ENCODE measurements around the gene PYHIN1. TPM values are rescaled to one million over a fixed set of nuclear protein-coding genes. Genes with fewer than 3 reads are reported as not detected.

PYHIN1 gene
- polyA plus RNA-seq, 1 donor: 0.22 TPM

GRCh38 chr1:159014003-159014571, 82.7 kb downstream of the PYHIN1 start:
- no peak for DNase-seq (ENCODE audit: low read depth)

GRCh38 chr1:159014851-159015250, 83.5 kb downstream of the PYHIN1 start:
- DNase-seq (ENCODE audit: low read depth): no peak

- no peak for DNase-seq (ENCODE audit: low read depth)
Observed at GRCh38 chr1:159015440-159015909, 84.1 kb downstream of the PYHIN1 start.

- no peak for DNase-seq (ENCODE audit: low read depth)
Observed at GRCh38 chr1:159023723-159024122, 92.4 kb downstream of the PYHIN1 start.

GRCh38 chr1:159025043-159025442, 93.7 kb downstream of the PYHIN1 start:
- no peak for DNase-seq (ENCODE audit: low read depth)

Other genes with a start within 250 kb of the PYHIN1 start
- gene SPTA1, start 244.8 kb upstream of the PYHIN1 start, polyA plus RNA-seq (ENCODE audit: insufficient read length): 3.2 TPM
- gene OR6K2, start 230.9 kb upstream of the PYHIN1 start, polyA plus RNA-seq (ENCODE audit: insufficient read length): not detected
- gene OR6K3, start 210.8 kb upstream of the PYHIN1 start, polyA plus RNA-seq (ENCODE audit: insufficient read length): not detected
- not detected for gene OR6K6, start 176.8 kb upstream of the PYHIN1 start, polyA plus RNA-seq (ENCODE audit: insufficient read length)
- gene OR6N1, start 159.4 kb upstream of the PYHIN1 start, polyA plus RNA-seq (ENCODE audit: insufficient read length): not detected
- not detected for gene OR6N2, start 150.3 kb upstream of the PYHIN1 start, polyA plus RNA-seq (ENCODE audit: insufficient read length)
- 2.9 TPM for gene MNDA, start 100.2 kb upstream of the PYHIN1 start, polyA plus RNA-seq (ENCODE audit: insufficient read length)
- gene IFI16, start 78.4 kb downstream of the PYHIN1 start, polyA plus RNA-seq (ENCODE audit: insufficient read length): 28.6 TPM
- gene AIM2, start 145.2 kb downstream of the PYHIN1 start, polyA plus RNA-seq (ENCODE audit: insufficient read length): 0.46 TPM
- 0.47 TPM for gene CADM3, start 240.1 kb downstream of the PYHIN1 start, polyA plus RNA-seq (ENCODE audit: insufficient read length)

Data from forelimb muscle (tissue), 1 donor.